Erythroblast (primary cell): ENCODE data around the gene LMAN2.

Experiments
- GATA1 ChIP-seq: IDR thresholded peaks from 2 replicates; pipeline ENCODE4 v1.6.1; 2011; ENCODE audit warnings: low read depth, mild to moderate bottlenecking, control low read depth, low read length, moderate library complexity
- POLR2A ChIP-seq: IDR thresholded peaks from 2 replicates; pipeline ENCODE4 v1.6.1; 2011; ENCODE audit warnings: mild to moderate bottlenecking, low read length

GRCh38 chr5:177336603-177337494 lies 14.6 kb downstream of the LMAN2 start:
- TF ChIP-seq POLR2A (no peak), GATA1 (no peak)
